HAP-1 (cell line): ENCODE results near the gene ITGA7.

Experiments used
- DNase-seq, 2 experiments: peaks; one replicate each; pipeline ENCODE4 v3.0.0-alpha.2; 2016 to 2020; ENCODE audit warnings: low spot score in 2 of 2
- H3K27me3 ChIP-seq: fragments of 250-450 bp; sonication (Bioruptor Pico); 2 replicates; pipeline ENCODE4 v1.5.1; 2020; ENCODE audit warnings: low read depth, mild to moderate bottlenecking, moderate library complexity
- H3K36me3 ChIP-seq: fragments of 250-450 bp; sonication (Bioruptor Pico); replicated peaks from 2 replicates; pipeline ENCODE4 v1.5.1; 2020; ENCODE audit warnings: mild to moderate bottlenecking
- H3K4me1 ChIP-seq: fragments of 250-450 bp; sonication (Bioruptor Pico); 2 replicates; pipeline ENCODE4 v1.5.1; 2020; ENCODE audit warnings: mild to moderate bottlenecking
- H3K4me3 ChIP-seq: fragments of 250-450 bp; sonication (Bioruptor Pico); 2 replicates; pipeline ENCODE4 v1.5.1; 2020; ENCODE audit warnings: mild to moderate bottlenecking, moderate library complexity
- H3K9me3 ChIP-seq: fragments of 250-450 bp; sonication (Bioruptor Pico); 2 replicates; pipeline ENCODE4 v1.5.1; 2020; ENCODE audit warnings: mild to moderate bottlenecking, moderate library complexity
- in situ Hi-C: fragments of 300-500 bp; cut with MboI; formaldehyde crosslinking; loops from 3 replicates; pipeline ENCODE4 v1.14.3; 2020; ENCODE audit warnings: low sequenced_read_pairs, inconsistent platforms, mixed read lengths

Gene ITGA7

DNA sequence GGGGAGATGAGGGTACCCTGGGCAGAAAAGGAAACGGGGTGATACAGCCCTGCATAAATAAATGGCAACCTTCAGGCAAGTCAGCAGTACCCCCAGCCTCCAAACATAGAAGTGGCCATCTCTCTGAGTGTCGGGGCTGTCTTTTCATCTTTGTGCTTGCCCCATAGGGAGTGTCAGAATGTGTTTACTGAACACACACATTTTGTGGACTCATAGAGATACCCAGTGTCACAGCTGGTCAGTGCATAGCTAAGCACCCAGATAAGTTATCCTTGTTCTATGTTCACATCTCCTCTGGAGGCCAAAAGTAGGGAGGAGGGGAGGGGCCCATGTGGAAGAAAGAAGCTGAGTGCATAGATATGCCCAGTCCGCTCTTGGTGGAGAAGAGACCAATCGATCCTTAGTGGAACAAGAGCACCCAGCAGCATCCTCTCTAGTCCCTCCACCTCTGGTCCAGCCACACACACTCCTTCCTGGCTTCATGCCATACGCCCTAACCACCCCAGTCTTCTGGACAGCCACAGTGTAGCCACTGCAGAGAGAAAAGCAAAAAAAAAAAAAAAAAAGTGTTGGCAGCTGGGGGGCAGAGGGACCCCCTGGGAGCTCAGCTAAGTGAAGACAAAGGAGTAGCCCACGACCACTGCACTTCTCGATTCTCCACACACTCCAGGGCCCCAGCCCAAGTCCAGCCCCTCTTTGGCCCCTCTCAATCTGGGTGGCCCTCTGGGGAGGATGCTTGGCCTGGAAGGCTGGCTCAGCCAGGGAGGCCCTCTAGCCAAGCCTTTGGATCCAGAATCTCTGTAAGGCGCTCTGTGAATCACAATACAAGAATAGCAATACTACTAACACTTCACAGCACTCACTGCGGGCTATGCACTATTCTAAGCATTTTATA, 2.6 kb downstream of the ITGA7 start:
- H3K36me3 ChIP-seq: no peaks in the 10 kb centered on the region
- H3K4me3 ChIP-seq: no peak overlapping the region

DNA sequence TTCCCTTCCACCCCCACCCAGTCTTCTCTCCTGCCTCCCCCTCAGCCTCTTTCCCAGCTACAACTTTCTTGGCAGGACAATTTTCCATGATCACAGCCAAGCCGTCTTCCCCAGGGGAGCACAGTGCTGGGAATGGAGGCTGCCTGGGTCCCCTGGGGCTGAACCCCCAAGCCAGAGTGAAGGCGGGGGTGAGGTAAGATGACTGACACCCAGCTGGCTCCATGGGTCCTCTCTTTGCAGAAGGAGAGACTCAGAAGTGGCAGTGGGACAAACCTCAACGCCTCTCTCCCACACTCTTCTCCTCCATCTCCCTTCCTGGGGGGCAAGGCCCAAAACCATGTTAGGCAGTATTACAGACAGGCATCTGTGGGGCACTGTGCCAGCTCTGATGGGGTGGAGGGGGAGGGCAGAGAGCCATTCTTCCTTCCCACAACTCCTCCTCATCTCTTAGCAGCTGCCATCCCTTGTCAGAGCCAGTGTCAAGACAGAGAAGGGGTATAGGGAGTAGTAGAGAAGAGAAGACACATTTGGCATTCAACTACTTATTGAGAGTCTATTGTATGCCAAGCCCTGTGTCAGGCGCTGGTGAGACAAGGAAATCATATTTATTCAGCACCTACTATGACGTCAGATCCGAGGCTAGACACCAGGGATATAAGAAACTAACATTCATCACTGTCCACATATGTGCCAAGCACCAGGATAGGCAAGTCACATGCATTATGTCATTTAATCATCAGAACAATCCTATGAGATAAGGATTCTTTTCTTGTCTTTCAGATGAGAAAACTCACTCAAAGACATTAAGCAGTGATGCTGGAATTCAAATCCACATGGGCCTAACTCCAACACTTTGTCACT, 3.6 kb downstream of the ITGA7 start:
- no peak overlapping the region for H3K4me3 ChIP-seq
- in situ Hi-C loops: no loop called here
- H3K4me1 ChIP-seq: peaks cover 9% of the 10 kb centered on the region
- no peaks in the 10 kb centered on the region for H3K9me3 ChIP-seq
- no peak for DNase-seq
- peaks cover 12% of the 10 kb centered on the region for H3K27me3 ChIP-seq
- H3K36me3 ChIP-seq: no peaks in the 10 kb centered on the region

More for the DNA sequence above, 2.6 kb downstream of the ITGA7 start:
- Histone ChIP-seq H3K27me3 (peaks cover 20% of the 10 kb centered on the region), H3K9me3 (no peaks in the 10 kb centered on the region), H3K4me1 (peaks cover 9% of the 10 kb centered on the region)
- in situ Hi-C loops: no loop called here
- no peak for DNase-seq

DNA sequence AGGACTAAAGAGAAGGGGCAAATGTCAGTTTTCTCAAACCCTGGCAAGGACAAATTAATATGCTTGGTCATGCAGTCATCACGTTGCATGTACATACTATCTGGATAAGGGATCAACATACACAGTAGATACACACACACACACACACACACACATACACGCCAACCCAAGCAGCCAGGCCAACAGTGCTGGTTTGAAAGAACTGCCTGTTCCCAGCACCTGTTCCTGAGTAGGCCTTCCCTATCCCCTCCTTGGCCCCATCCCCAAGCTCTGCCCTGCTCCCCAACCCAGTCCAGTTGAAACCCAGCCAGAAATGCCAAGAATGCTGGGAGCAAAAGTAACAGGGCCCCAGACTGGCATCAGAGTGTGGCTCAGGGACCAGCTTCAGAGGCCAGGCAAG, 4.4 kb downstream of the ITGA7 start:
- in situ Hi-C loops: no loop called here
- no peaks in the 10 kb centered on the region for H3K9me3 ChIP-seq
- peaks cover 3% of the 10 kb centered on the region; the same call in 1 of the 2 replicates for H3K27me3 ChIP-seq
- H3K36me3 ChIP-seq: no peaks in the 10 kb centered on the region
- H3K4me1 ChIP-seq: peaks cover 9% of the 10 kb centered on the region
- no peak for DNase-seq
- H3K4me3 ChIP-seq: no peak overlapping the region

DNA sequence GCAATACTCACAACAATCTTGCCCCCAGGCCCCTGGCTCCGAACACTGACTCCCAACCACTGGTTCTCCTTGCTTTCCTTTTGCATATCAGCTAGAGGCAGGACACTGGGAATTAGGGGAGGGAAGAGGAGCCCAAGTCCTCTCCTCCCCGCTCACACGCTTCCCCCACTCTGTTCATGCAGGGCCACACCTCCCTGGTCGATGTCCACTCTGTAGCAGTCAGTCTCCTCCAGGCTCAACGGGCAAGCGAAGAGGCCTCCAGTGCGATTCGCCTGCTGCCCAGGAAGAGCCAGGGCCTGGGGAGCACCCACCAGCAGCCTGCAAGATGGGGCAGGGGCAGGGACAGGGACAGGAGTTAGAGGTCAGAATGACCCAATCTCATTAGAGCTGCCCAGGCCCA, 4.8 kb downstream of the ITGA7 start:
- no peaks in the 10 kb centered on the region for H3K27me3 ChIP-seq
- no peak for DNase-seq
- H3K9me3 ChIP-seq: no peaks in the 10 kb centered on the region
- no peak overlapping the region for H3K4me3 ChIP-seq
- peaks cover 9% of the 10 kb centered on the region for H3K4me1 ChIP-seq
- H3K36me3 ChIP-seq: no peaks in the 10 kb centered on the region
- in situ Hi-C loops: no loop called here

DNA sequence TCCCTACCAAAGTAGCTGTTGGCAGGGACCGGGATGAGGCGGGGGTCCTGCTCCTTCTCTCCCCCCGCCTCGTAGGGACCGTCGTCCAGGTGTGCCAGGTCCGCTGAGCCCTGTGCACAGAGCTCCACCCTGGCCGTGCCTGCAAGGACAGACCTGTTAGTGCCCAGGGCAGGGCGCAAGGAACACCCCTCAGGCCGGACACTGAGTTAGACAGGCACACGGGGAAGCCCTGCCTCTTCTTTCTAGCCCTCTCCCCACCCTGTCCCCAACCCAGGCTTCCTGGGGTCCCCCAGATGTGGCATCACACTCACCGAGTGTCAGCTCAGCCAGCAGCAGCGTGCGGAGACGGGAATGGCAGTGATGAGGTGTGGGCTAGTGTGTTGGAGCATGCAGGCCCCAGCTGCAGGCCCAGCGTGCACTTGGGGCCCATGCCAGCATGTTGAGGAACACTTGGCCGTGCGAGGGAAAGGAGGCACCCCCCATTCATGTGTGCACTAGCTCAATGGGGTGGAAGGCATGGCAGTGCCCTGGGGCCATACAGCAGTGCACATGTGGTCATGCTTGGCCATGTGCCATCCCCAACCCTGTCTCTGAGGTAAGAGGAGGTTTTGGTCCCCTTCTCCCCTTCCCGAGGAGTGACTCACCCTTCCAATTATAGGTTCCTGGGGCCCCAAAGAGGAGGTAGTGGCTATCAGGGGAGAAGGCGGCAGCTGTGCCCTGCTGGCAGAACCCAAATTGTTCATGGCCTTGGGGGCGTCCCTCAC, 7.3 kb downstream of the ITGA7 start:
- in situ Hi-C loops: no loop called here
- Histone ChIP-seq H3K4me3 (no peak overlapping the region), H3K27me3 (no peaks in the 10 kb centered on the region), H3K9me3 (no peaks in the 10 kb centered on the region), H3K36me3 (no peaks in the 10 kb centered on the region), H3K4me1 (no peaks in the 10 kb centered on the region)
- DNase-seq: no peak

DNA sequence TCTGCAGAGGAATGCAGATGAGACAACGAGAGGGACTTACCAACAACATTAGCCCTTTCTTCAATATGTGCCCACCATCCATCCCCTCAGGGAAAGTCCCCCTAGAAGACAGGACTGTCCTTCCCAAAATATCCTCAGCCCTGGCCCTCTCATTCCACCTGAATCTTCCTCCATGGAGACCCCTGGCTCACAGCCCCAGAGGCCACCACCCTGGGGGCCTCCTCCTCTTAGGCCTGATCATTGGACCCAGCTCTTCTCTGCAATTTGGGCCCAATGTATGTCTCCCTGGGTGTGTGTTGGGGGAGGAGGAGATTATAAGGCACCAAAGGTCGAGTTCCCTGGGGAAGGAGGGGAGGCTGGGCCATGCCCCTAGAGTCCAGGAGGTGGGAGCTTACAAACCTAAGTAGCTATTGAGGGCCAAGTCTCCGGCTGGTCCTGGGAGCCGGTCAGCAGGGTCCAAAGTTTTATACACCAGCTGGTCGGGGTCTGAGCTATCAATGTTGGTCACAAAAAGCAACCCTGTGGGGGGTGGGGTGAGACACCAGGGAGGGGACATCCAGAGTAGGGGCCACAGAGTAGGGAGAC, 8.1 kb downstream of the ITGA7 start:
- Histone ChIP-seq H3K4me3 (no peak overlapping the region), H3K4me1 (no peaks in the 10 kb centered on the region), H3K27me3 (no peaks in the 10 kb centered on the region), H3K9me3 (no peaks in the 10 kb centered on the region), H3K36me3 (no peaks in the 10 kb centered on the region)
- in situ Hi-C loops: no loop called here
- DNase-seq: no peak

DNA sequence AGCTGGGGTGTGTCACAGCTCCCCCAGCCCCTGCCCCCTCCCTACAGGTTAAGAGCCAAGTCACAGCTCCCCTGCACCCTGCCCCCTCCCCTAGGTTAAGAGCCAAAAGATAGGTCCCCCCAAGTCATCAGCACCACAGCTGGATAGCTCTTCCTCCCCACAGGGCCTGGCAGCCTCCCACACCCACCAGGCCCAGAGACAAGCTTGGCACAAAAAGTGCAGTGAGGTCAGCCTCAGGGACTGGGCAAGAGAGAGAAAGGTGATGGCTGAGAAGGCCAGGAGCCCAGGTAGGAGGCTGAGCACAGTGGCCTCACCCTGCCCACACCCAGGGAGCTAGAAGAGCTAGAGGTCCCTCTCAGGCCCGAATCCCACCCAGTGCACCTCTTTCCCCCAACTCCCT, 8.7 kb downstream of the ITGA7 start:
- Histone ChIP-seq H3K4me1 (no peaks in the 10 kb centered on the region), H3K4me3 (no peak overlapping the region), H3K27me3 (no peaks in the 10 kb centered on the region), H3K9me3 (no peaks in the 10 kb centered on the region), H3K36me3 (no peaks in the 10 kb centered on the region)
- in situ Hi-C loops: no loop called here
- no peak for DNase-seq

DNA sequence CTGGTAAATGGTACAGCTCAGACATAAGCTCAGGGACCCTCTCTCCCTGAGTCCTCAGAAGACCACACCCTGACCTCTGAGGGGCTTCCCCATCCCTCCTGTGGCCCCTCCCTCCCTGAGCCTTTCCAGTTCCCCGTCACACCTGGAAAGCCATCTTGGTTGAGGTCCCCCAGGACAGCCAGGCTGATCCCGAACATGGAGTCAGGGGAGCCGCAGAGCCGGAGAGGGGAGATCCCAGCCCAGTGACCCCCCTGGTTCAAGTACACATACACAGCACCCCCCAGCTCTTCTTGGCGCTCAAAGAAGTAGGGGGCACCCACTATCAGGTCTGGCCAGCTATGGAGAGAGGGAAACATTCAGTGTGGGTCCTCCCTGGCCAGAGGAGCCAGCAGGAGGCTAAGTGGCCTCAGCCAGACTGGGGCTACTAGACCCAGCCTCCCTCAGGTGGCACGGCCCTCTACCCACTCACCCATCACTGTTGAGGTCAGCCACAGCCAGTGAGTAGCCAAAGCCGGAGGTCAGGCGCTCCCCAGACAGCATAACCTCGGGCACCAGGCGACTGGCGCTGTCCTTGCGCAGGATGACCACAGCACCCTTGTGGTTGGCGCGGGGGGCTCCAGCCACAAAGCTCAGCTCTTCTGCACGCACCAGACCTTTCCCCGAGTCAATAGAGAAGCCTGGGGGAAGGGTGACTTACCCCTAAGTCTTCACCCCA, 9.3 kb downstream of the ITGA7 start:
- no peaks in the 10 kb centered on the region for H3K36me3 ChIP-seq
- H3K27me3 ChIP-seq: no peaks in the 10 kb centered on the region
- H3K9me3 ChIP-seq: no peaks in the 10 kb centered on the region
- H3K4me3 ChIP-seq: no peak overlapping the region
- H3K4me1 ChIP-seq: no peaks in the 10 kb centered on the region
- DNase-seq: no peak
- in situ Hi-C loops: no loop called here

DNA sequence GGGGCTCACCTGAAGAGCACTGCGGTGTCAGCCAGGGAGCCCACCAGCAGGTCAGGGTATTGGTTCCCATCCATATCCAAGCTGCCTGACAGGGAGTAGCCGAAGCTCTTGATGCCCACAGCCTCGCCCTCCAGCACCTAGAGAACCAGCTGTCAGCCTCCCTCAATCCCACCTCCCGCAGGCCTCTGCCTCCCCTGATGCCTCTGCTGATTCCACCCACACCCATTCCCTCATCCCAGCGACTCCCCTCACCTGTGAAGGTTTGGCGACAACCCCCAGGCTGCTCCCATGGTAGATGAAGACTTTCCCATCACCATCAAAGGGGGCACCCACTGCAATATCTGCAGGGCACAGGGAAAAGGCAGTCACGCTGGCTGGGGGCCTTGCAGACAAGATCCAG, 10.0 kb downstream of the ITGA7 start:
- no peak overlapping the region for H3K4me3 ChIP-seq
- no peak for DNase-seq
- H3K9me3 ChIP-seq: no peaks in the 10 kb centered on the region
- in situ Hi-C loops: no loop called here
- H3K4me1 ChIP-seq: no peaks in the 10 kb centered on the region
- H3K36me3 ChIP-seq: no peaks in the 10 kb centered on the region
- H3K27me3 ChIP-seq: no peaks in the 10 kb centered on the region

DNA sequence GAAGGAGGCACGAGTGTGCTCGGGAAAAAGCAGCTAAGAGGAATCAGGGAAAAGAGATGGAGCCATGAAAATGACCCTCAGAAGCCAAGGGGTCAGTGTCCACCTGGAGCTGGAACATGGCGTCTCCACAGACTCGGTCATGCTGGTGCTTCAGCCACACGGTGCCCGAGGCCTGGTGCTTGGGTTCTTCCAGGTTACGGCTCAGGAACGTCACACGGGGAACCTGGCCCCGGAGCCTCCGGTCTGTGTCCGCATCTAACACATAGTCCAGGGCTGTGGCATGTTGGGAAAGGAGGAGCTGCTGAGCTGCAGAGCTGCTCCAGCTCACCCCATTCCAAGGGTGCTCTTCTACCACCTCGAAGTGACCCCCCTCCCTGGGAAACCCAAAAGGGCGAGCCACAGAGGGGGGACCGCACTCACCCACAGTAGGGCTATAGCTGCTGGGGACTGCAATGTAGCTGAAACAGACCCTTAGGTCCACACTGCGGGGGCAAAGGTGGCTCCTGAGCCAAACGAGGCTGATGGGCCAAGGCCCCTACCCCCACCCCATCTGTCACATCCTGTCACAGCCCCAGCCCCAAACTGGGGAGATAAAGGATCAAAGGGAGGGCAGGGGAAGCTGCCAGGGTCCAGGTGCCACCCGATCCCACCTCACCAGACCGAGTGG, 10.8 kb downstream of the ITGA7 start:
- no peaks in the 10 kb centered on the region for H3K4me1 ChIP-seq
- H3K4me3 ChIP-seq: no peak overlapping the region
- no peaks in the 10 kb centered on the region for H3K36me3 ChIP-seq
- in situ Hi-C loops: no loop called here
- DNase-seq: no peak
- H3K27me3 ChIP-seq: no peaks in the 10 kb centered on the region
- H3K9me3 ChIP-seq: no peaks in the 10 kb centered on the region

DNA sequence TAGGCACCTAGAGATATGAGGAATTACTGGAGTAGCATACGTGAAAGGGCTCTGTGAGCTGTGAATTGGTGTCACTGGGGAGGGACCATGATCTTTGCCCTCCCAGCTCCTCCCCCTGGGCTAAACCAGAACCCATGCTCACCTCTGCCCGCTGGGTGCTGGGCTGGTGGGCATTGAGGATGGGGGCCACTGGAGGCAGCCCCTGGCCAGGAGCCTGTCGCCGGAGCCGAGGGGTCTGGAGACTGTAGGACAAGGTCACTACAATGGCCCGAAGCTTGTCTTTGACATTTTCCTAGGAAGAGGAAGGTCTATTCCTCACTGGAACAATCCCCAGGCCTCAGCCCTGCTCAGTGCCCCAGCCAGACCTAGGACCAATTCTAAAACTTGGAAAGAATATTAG, 11.6 kb downstream of the ITGA7 start:
- H3K36me3 ChIP-seq: no peaks in the 10 kb centered on the region
- H3K27me3 ChIP-seq: no peaks in the 10 kb centered on the region
- no peak for DNase-seq
- H3K9me3 ChIP-seq: no peaks in the 10 kb centered on the region
- in situ Hi-C loops: no loop called here
- no peak overlapping the region for H3K4me3 ChIP-seq
- H3K4me1 ChIP-seq: no peaks in the 10 kb centered on the region

DNA sequence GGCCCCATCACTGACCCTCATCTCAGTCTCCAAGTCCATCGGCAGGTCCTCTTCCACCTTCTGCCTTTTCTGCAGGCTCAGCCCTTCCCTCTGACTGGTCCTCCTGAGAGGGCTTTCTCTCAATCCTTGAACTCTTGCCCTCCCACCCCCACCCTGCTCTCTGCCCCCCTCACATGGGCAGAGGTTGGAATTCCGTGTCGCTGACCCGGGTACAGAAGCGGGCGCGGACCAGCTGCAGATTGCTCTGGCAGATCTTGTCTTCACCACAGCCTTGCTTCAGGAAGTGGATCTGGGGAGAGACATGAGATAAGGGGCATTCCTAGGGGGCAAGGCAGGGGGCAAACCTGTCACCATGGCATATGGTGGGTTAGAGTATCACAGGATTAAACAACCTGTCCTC, 12.4 kb downstream of the ITGA7 start:
- H3K36me3 ChIP-seq: no peaks in the 10 kb centered on the region
- no peaks in the 10 kb centered on the region for H3K27me3 ChIP-seq
- DNase-seq: no peak
- no peaks in the 10 kb centered on the region for H3K4me1 ChIP-seq
- no peaks in the 10 kb centered on the region for H3K9me3 ChIP-seq
- no peak overlapping the region for H3K4me3 ChIP-seq
- in situ Hi-C loops: no loop called here
